Loucy (cell line): ENCODE results near the gene ZDHHC19.

Experiments used
- CTCF ChIP-seq: fragments of 200-600 bp; sonication (generic); conservative IDR thresholded peaks from 2 replicates; pipeline ENCODE4 v1.5.1; 2014; ENCODE audit warnings: mild to moderate bottlenecking, antibody characterized with exemption, low read length
- EZH2phosphoT487 ChIP-seq: fragments of 200-600 bp; IDR thresholded peaks from 2 replicates; pipeline ENCODE4 v1.6.1; 2018; ENCODE audit warnings: antibody characterized with exemption, mild to moderate bottlenecking, moderate library complexity, borderline replicate concordance

- TF ChIP-seq CTCF (no peak), EZH2phosphoT487 (no peak)
Measured at GRCh38 chr3:196156160-196156559, 55.0 kb downstream of the ZDHHC19 start.
